Ammon's horn (tissue), 1 donor: ENCODE results near the gene GMNC.
"Not testable (repeated sequence)": the region's sequence is repeated elsewhere in the genome, so short reads cannot be mapped to it uniquely, and the experiment has no call there.

Experiments
- DNase-seq: peaks from one replicate; pipeline ENCODE4 v3.0.0-alpha.2; 2016; ENCODE audit warnings: low spot score

The GMNC gene

GRCh38 chr3:190862209-190863118, at the start of gene GMNC:
Gene GMNC, minus strand, starts transcription at chr3:190862694. Its CDS starts 79 bp downstream, at chr3:190862615.
- peak; percentile 85 for DNase-seq

GRCh38 chr3:190911382-190911781, 48.9 kb upstream of the GMNC start:
- DNase-seq: no peak

GRCh38 chr3:190909908-190910307, 47.4 kb upstream of the GMNC start:
- DNase-seq: no peak

DNA sequence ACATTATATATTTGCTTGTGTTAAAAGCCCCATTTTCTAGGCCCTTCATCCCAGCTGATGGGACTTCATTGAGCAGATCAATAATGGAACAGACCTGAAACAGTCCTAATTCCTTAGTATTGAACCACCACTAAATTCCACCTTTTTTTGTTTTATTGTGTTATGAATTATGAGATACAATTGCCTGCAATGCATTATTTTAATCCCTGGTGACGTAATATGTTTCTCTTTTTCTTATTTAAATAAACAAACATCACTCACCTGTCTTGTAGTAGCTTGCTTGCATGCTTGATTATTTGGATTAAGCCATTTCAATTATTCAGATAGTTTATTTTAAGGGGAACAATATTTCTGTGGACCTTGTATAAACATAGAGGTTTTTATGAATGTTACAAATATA, 40.7 kb upstream of the GMNC start:
- no peak for DNase-seq

DNA sequence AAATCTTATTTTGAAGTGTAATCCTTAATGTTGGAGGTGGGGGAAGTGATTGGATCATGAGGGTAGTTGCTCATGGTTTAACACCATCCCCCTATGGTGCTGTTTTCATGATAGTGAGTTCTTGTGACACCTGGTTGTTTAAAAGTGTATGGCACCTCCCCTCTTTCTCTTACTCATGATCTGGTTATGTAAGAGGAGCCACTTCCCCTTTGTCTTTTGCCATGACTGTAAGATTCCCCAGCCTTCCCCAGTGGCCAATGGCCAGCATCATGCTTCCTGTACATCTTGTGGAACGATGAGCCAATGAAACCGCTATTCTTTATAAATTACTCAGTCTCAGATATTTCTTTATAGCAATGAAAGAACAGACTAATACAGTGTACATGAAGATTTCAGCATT, 39.8 kb upstream of the GMNC start:
- DNase-seq: no peak

- DNase-seq: no peak
Observed at GRCh38 chr3:190892395-190892902, 30.0 kb upstream of the GMNC start.

DNA sequence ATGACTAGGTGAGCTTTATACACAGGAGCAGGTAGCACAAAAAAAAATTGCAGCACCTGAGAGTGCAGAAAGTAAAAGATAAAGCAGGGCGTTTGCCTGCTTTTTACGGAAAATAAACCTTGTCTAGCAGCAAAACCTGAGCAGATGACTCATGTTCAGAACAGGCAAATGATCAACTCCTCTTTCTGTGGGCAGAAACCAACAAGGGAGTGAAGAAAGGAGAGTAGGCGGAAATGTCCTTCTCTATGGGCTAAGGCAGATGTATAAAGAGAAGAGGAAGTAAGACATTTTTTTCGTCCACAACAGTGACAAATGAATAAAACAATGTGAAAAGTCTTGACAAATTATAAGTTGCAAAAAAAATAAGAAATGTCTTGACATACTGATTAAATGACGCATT, 24.5 kb upstream of the GMNC start:
- no peak for DNase-seq

DNA sequence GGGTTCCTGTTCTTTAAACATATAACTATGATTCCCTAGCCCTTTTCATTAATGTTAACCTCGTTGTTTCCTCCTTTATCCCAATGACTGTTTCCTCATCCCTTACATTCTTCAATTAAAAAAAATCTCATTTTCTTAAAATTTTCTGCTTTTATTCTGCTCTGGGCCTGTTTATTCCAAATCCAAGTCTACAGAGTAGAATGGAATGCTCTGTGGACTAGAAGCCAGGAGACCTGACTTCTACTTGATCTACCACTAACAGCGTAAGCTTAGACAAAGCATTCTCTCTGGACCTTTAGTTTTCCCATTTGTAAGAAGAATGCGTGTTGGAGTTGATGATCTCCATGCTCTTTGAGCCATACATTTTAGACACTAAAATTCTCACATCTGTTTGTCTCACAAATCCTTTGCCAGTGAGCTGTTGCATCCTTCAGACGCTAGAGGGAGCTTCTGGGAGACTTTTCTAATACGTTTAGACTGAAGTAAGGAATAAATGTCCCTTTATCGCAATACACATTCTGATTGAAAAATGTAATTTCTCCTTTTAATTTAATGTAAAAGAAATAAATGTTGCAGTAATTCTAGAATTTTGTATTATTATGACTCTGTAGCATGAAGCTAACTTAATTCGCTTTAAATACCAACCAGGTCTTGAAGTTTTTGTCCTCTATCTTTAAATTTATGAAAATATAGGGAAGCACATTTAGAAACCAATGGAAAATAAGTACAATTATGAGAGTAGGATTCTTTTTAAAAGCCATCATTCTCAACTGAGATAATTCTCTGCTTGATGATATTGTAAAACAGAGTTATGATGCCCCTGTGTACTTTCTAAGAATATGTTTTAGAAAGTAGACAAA, 21.7 kb upstream of the GMNC start:
- DNase-seq: peak; percentile 57

DNA sequence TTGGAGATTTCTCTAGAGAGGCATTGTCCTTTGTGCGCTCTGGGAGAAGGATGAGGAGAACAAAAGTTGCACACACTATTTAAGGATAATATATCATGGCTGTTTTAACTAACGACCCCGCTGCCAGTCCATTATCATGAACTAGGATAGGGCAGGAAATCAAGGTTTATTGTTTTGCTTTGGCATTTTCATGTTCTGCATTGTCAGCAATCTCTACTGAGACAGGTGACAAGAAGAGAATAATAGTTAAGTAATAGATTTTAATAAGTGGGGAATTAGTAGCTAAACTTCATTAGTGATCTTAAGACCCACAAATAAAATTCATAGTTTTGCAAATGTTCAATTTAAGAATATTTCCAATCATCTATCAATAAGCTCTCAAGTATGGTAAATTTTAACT, 20.6 kb upstream of the GMNC start:
- no peak for DNase-seq

GRCh38 chr3:190877925-190878324, 15.4 kb upstream of the GMNC start:
- DNase-seq: no peak

- not testable (repeated sequence) for DNase-seq
Observed at GRCh38 chr3:190876433-190876832, 13.9 kb upstream of the GMNC start.

DNA sequence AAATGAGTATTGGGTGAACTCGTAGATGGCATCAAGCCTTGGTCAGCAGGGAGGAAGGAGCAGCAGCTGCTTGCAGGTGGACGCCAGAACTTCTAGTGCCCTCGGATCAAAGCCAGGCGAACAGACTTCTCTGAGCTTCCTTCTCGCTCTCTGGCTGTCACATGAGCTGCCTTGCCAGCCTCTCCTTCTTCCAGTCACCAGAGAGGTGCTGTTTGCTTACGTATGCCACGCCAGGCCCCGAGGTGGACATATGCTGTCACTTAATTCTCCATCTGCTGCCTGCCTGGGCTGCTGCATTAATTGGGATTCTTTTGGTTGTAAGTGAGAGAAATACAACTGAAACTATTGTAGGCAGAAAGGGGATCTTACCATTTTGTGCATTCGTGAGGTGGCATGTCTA, 12.6 kb upstream of the GMNC start:
- not testable (repeated sequence) for DNase-seq

GRCh38 chr3:190870127-190870526, 7.6 kb upstream of the GMNC start:
- DNase-seq: no peak

GRCh38 chr3:190867071-190867470, 4.6 kb upstream of the GMNC start:
- no peak for DNase-seq

DNA sequence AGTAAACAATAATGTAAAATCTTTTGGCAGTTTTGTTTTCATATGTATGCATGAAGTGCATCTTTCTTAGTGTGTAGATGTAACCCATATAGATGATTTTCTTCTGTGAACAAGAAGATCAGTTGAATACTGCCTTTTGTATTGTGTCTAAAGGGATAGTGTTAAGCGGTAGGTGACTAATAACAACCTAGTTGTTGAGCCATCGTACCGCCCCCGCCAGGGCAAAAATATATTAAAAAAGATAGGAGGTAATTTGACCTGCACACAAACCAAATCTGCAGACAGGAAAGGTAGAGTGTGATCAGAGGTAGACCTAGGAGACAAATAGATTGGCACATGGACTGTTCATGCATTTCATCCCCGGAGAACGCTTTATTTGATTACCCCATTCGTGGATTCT, 3.3 kb upstream of the GMNC start:
- DNase-seq: no peak

- DNase-seq: no peak
Observed at GRCh38 chr3:190865419-190865818, 2.9 kb upstream of the GMNC start.

GRCh38 chr3:190864002-190864401, 1.5 kb upstream of the GMNC start:
- DNase-seq: no peak

- DNase-seq: no peak
Observed at GRCh38 chr3:190863119-190863465, 598 bp upstream of the GMNC start.

DNA sequence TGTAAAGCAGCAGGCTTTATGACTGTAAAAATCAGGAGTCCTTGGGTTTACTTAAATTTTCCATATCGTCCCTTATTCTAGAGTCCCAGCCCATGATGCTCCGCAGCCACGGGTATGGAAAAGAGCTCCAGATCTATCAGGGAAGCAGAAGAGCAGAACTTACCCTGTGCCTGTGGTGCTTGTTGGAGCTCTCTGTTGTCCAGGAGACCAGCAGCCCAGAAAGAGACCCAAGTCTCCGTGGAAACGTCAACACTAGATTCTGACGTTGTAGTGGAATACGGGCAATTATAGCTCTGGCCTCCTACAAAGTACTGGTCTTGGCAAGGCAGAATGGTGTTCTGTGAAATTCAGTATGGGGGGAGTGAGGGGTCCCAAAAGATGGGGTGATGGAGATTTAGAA, 2.0 kb downstream of the GMNC start:
- peak; percentile 59 for DNase-seq

DNA sequence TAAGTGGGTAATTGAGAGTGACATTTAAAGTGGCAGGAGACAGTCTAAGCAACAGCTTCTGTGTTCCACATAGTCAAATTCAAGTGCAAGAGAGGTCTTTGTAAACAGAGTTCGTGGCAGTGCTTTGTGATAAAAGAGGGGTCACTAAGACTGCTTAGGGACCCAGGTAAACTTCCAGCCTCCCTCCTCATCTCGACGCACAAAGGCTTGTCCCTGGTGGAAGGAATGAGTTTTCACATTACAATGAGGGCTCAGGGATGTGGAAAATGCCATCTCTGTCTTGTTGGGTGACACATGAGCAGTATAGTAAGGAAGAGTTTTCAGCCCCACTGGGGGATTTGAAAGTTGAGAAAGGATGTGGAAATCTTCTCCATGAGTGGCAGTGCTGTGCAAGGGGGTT, 7.3 kb downstream of the GMNC start:
- no peak for DNase-seq

DNA sequence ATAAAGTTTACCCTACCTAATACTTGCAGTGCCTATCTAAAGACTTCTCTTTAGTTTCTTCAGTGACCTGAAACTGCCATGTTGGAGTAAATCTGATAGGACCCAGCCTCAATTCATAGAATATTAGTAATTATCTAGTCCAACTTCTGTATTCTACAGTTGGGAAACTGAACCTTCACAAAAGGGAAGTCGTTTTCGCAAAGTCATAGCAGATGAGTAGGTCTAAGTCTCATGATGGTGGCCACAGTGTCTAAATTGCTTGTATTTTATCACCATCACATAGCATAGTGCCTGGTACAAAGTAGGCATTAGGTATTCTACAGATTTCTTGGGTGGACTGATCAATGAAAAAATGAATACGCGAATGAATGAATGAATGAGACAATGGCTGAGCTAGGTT, 8.4 kb downstream of the GMNC start:
- no peak for DNase-seq

GRCh38 chr3:190853464-190853863, 9.0 kb downstream of the GMNC start:
- no peak for DNase-seq

- no peak for DNase-seq
Observed at GRCh38 chr3:190849607-190850006, 12.9 kb downstream of the GMNC start.
